Activated T-cell treated with anti-CD3 and anti-CD28 coated beads for 48 hours (primary cell): ENCODE data around the gene VPS36.
A peak's percentile ranks its signal among the peaks of the same experiment; 100 is the strongest.
"Not testable (repeated sequence)": the region's sequence is repeated elsewhere in the genome, so short reads cannot be mapped to it uniquely, and the experiment has no call there.

ENCODE experiments used
- DNase-seq: peaks from one replicate; pipeline ENCODE4 v3.0.0-alpha.2; 2020; ENCODE audit warnings: low read depth

VPS36 gene

GRCh38 chr13:52450012-52450792 is at the start of gene VPS36:
VPS36 (minus strand) TSS chr13:52450634; CDS start chr13:52450594, 40 bp downstream.
- DNase-seq, result peak; percentile 96

GRCh38 chr13:52497979-52498378 is 47.5 kb upstream of the VPS36 start:
- DNase-seq, result not testable (repeated sequence)

- not testable (repeated sequence) for DNase-seq
Measured at GRCh38 chr13:52494241-52494640, 43.8 kb upstream of the VPS36 start.

GRCh38 chr13:52491015-52491414 is 40.6 kb upstream of the VPS36 start:
- not testable (repeated sequence) for DNase-seq

GRCh38 chr13:52488763-52489162 is 38.3 kb upstream of the VPS36 start:
- DNase-seq, result not testable (repeated sequence)

GRCh38 chr13:52487078-52487477 is 36.6 kb upstream of the VPS36 start:
- not testable (repeated sequence) for DNase-seq

- DNase-seq, result not testable (repeated sequence)
Measured at GRCh38 chr13:52480677-52481428, 30.4 kb upstream of the VPS36 start.

GRCh38 chr13:52468487-52468886 is 18.1 kb upstream of the VPS36 start:
- DNase-seq, result not testable (repeated sequence)

- DNase-seq, result no peak
Measured at GRCh38 chr13:52463526-52463925, 13.1 kb upstream of the VPS36 start.

- no peak for DNase-seq
Measured at GRCh38 chr13:52461265-52461664, 10.8 kb upstream of the VPS36 start.

- DNase-seq, result no peak
Measured at GRCh38 chr13:52459668-52460067, 9.2 kb upstream of the VPS36 start.

GRCh38 chr13:52455677-52456041 is 5.2 kb upstream of the VPS36 start:
- DNase-seq, result peak; percentile 74

- DNase-seq, result peak; percentile 89
Measured at GRCh38 chr13:52454820-52455676, 4.6 kb upstream of the VPS36 start, which contains the start of gene CKAP2. CKAP2 (plus strand) TSS chr13:52455478; CDS start chr13:52455557, 79 bp downstream.

- DNase-seq, result no peak
Measured at GRCh38 chr13:52454459-52454819, 4.0 kb upstream of the VPS36 start.

- DNase-seq, result no peak
Measured at GRCh38 chr13:52452470-52452869, 2.0 kb upstream of the VPS36 start.

GRCh38 chr13:52451135-52451804 is 836 bp upstream of the VPS36 start:
- DNase-seq, result no peak

GRCh38 chr13:52450793-52451116 is 321 bp upstream of the VPS36 start:
- DNase-seq, result no peak

GRCh38 chr13:52449331-52450011 is 963 bp downstream of the VPS36 start:
- no peak for DNase-seq

- DNase-seq, result no peak
Measured at GRCh38 chr13:52447815-52448552, 2.5 kb downstream of the VPS36 start.

GRCh38 chr13:52447354-52447753 is 3.1 kb downstream of the VPS36 start:
- DNase-seq, result no peak

- DNase-seq, result no peak
Measured at GRCh38 chr13:52446265-52446664, 4.2 kb downstream of the VPS36 start.
